ENCODE data around the gene SHLD1.

- TF ChIP-seq CTCF (IDR thresholded peaks at IDR 0.05) = no peak
- no peak for TF ChIP-seq POLR2A (IDR thresholded peaks at IDR 0.05)
Measured at GRCh38 chr20:5822569-5822968, 72.4 kb downstream of the SHLD1 start.
